Measurements from ENCODE around the gene PCARE.
"Not testable (repeated sequence)": the region's sequence is repeated elsewhere in the genome, so short reads cannot be mapped to it uniquely, and the experiment has no call there.

PCARE gene

GRCh38 chr2:29106256-29106655, 31.9 kb upstream of the PCARE start:
- no peak overlapping the region for H3K4me3 ChIP-seq (ENCODE audit: low read depth, low read length)
- no peak overlapping the region for H3K27ac ChIP-seq
- H3K9me3 ChIP-seq (ENCODE audit: severe bottlenecking): no peaks in the 10 kb centered on the region
- TF ChIP-seq CTCF (IDR thresholded peaks at IDR 0.05; ENCODE audit: low read depth, low read length): no peak
- no peaks in the 10 kb centered on the region for H3K36me3 ChIP-seq
- DNase-seq: no peak
- H3K27me3 ChIP-seq (ENCODE audit: insufficient read depth, low read depth, severe bottlenecking): no peaks in the 10 kb centered on the region

- no peak overlapping the region for H3K27ac ChIP-seq
- H3K36me3 ChIP-seq: no peaks in the 10 kb centered on the region
- peaks cover 4% of the 10 kb centered on the region for H3K9me3 ChIP-seq (ENCODE audit: severe bottlenecking)
- DNase-seq: peak; percentile 24
- 0 out of 2 replicates have a peak, but pooled peaks have one; percentile 18 for TF ChIP-seq CTCF (IDR thresholded peaks at IDR 0.05; ENCODE audit: low read depth, low read length)
- no peak overlapping the region for H3K4me3 ChIP-seq (ENCODE audit: low read depth, low read length)
- H3K27me3 ChIP-seq (ENCODE audit: insufficient read depth, low read depth, severe bottlenecking): no peaks in the 10 kb centered on the region
Measured at GRCh38 chr2:29105375-29105774, 31.1 kb upstream of the PCARE start.

GRCh38 chr2:29104688-29105087, 30.4 kb upstream of the PCARE start:
- Histone ChIP-seq H3K27ac (no peak overlapping the region), H3K36me3 (no peaks in the 10 kb centered on the region), H3K4me3 (ENCODE audit: low read depth, low read length) (no peak overlapping the region), H3K27me3 (ENCODE audit: insufficient read depth, low read depth, severe bottlenecking) (no peaks in the 10 kb centered on the region), H3K9me3 (ENCODE audit: severe bottlenecking) (peaks cover 5% of the 10 kb centered on the region)
- no peak for DNase-seq
- no peak for TF ChIP-seq CTCF (IDR thresholded peaks at IDR 0.05; ENCODE audit: low read depth, low read length)

GRCh38 chr2:29100564-29100963, 26.2 kb upstream of the PCARE start:
- no peak for DNase-seq
- Histone ChIP-seq H3K27ac (no peak overlapping the region), H3K9me3 (ENCODE audit: severe bottlenecking) (peaks cover 5% of the 10 kb centered on the region), H3K27me3 (ENCODE audit: insufficient read depth, low read depth, severe bottlenecking) (no peaks in the 10 kb centered on the region), H3K36me3 (no peaks in the 10 kb centered on the region), H3K4me3 (ENCODE audit: low read depth, low read length) (no peak overlapping the region)
- no peak for TF ChIP-seq CTCF (IDR thresholded peaks at IDR 0.05; ENCODE audit: low read depth, low read length)

GRCh38 chr2:29097569-29097968, 23.2 kb upstream of the PCARE start:
- no peak for TF ChIP-seq CTCF (IDR thresholded peaks at IDR 0.05; ENCODE audit: low read depth, low read length)
- Histone ChIP-seq H3K27me3 (ENCODE audit: insufficient read depth, low read depth, severe bottlenecking) (no peaks in the 10 kb centered on the region), H3K27ac (no peak overlapping the region), H3K9me3 (ENCODE audit: severe bottlenecking) (peaks cover 5% of the 10 kb centered on the region), H3K36me3 (no peaks in the 10 kb centered on the region), H3K4me3 (ENCODE audit: low read depth, low read length) (no peak overlapping the region)
- DNase-seq: no peak

GRCh38 chr2:29096969-29097368, 22.6 kb upstream of the PCARE start:
- H3K27ac ChIP-seq: no peak overlapping the region
- H3K27me3 ChIP-seq (ENCODE audit: insufficient read depth, low read depth, severe bottlenecking): no peaks in the 10 kb centered on the region
- TF ChIP-seq CTCF (IDR thresholded peaks at IDR 0.05; ENCODE audit: low read depth, low read length): no peak
- H3K9me3 ChIP-seq (ENCODE audit: severe bottlenecking): peaks cover 5% of the 10 kb centered on the region
- H3K4me3 ChIP-seq (ENCODE audit: low read depth, low read length): no peak overlapping the region
- DNase-seq: no peak
- no peaks in the 10 kb centered on the region for H3K36me3 ChIP-seq

- H3K9me3 ChIP-seq (ENCODE audit: severe bottlenecking); H3K4me3 ChIP-seq (ENCODE audit: low read depth, low read length); H3K36me3 ChIP-seq; H3K27ac ChIP-seq; H3K27me3 ChIP-seq (ENCODE audit: insufficient read depth, low read depth, severe bottlenecking); DNase-seq: not testable (repeated sequence)
Measured at GRCh38 chr2:29090311-29090710, 16.0 kb upstream of the PCARE start.

Data from WERI-Rb-1 (cell line).